Adrenal gland (tissue), 5 donors: Measurements from ENCODE around the gene MAU2.

ENCODE experiments used
- POLR2A ChIP-seq, 2 donors: fragments of 450-650 bp; IDR thresholded peaks; one replicate each; pipeline ENCODE4 v1.6.1; 2017; ENCODE audit warnings: antibody characterized with exemption in 2 of 2, mild to moderate bottlenecking in 2 of 2, moderate library complexity in 1 of 2
- TF ChIP-seq, protein P1 (sequence below), 6 experiments: fragments of 450-650 bp in 4 of 6; fragments of 200-600 bp in 2 of 6; sonication (generic) in 1 of 6; IDR thresholded peaks; 1 replicate in 5 of 6; 2 replicates in 1 of 6; pipeline versions ENCODE4 v1.5.1 to v1.8.0; 2016 to 2021; ENCODE audit warnings: antibody characterized with exemption in 6 of 6, mild to moderate bottlenecking in 2 of 6, moderate library complexity in 1 of 6
- donor health status: DM: no; HTN: no; CAD: no.

- TF ChIP-seq POLR2A (IDR thresholded peaks at IDR 0.05), result no peak
- TF ChIP-seq, protein P1, sequence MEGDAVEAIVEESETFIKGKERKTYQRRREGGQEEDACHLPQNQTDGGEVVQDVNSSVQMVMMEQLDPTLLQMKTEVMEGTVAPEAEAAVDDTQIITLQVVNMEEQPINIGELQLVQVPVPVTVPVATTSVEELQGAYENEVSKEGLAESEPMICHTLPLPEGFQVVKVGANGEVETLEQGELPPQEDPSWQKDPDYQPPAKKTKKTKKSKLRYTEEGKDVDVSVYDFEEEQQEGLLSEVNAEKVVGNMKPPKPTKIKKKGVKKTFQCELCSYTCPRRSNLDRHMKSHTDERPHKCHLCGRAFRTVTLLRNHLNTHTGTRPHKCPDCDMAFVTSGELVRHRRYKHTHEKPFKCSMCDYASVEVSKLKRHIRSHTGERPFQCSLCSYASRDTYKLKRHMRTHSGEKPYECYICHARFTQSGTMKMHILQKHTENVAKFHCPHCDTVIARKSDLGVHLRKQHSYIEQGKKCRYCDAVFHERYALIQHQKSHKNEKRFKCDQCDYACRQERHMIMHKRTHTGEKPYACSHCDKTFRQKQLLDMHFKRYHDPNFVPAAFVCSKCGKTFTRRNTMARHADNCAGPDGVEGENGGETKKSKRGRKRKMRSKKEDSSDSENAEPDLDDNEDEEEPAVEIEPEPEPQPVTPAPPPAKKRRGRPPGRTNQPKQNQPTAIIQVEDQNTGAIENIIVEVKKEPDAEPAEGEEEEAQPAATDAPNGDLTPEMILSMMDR (IDR thresholded peaks at IDR 0.05), result no peak
Measured at GRCh38 chr19:19304186-19304965, 16.3 kb upstream of the MAU2 start.
